Activated CD4-positive, alpha-beta T cell treated with anti-CD3 and anti-CD28 coated beads for 1 hour (primary cell): ENCODE data around the gene GGTLC2.
"Not testable (repeated sequence)": the region's sequence is repeated elsewhere in the genome, so short reads cannot be mapped to it uniquely, and the experiment has no call there.

Experiments used
- DNase-seq: peaks from one replicate; pipeline ENCODE4 v3.0.0-alpha.2; 2020

Gene GGTLC2

DNA sequence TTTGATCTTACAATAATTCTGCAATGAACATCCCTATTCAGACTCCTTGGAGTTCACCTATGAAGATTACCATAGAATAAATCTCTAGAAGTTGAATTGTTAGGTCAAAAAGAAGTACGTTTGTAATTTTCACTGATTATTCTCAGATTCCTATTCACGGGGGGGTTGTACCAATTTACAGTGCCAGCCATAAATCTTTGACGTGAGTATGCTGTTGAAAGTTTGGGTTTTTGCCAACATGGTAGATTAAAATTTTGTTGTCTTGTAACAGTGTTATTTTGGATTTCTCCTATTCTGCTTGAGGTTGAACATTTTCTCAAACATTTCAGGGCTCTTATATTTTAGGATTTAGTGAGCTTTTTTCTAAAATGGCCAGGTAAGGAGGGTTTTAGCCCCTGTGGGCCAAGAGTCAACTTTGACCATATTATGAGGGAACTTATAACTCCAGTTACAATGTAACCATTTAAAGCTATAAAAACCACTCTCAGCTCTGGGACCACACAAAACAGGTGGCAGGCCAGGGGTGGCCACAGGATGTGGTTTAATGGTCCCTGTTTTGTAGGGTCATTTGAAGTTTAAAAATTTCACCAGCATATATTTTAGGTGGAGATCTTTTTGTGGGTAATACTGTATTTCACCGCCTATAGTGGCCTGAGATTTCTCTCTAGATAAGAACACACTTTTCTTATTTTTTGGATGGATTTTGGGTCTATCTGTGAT is 25.8 kb downstream of the GGTLC2 start:
- no peak for DNase-seq

DNA sequence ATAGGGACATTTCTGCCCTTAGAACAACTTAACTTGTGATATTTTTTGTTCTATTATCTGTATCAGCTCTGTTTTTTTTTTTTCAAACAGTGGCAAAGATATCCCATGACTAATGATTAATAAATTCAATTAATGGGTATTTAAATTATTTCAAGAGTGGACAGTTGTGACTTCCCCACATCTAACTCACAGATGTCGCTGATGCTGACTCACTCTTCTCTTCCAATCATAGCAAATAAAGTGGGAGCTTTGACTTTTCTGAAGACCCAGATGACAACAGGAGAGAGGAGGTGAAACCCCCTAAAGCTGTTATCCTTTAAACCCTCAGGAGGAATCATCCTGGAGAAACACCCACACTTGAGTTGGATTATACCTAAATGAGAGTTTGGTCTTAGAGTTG is 27.1 kb downstream of the GGTLC2 start:
- no peak for DNase-seq

DNA sequence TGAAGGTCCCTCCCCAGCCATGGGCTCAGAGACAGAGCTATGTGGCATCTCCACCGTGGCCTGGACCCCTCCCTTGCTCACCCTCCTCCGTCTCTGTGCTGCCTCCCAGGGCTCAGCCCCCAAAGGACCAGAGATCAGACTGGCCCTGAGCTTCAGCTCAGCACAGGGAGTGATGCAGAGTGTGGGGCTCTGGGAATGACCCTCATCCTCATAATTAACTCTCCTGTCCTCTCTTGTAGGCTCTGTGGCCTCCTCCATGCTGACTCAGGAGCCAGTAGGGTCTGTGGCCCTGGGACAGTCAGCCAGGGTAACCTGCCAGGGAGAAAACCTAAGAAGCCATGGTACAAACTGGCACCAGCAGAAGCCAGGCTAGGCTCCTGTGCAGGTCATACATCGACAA is 28.7 kb downstream of the GGTLC2 start:
- no peak for DNase-seq

DNA sequence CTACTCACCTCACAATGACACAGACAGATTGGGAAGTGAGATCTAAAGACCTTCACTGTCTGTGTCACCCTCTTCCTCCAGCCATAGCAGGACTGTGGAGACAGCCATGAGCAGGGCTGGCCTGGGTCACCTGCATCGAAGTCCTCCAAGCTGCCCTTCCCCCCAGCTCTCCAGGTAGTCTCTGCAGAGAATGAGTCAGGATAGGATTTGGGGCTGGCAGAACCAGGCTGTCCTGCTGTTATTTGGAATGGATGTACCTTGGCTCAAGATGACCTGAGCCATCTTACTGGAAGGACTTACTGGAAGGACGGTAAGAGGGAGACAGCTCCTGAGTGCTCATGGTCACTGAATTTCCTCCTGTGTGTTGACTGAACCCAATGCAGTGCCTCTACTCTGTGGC is 29.2 kb downstream of the GGTLC2 start:
- no peak for DNase-seq

DNA sequence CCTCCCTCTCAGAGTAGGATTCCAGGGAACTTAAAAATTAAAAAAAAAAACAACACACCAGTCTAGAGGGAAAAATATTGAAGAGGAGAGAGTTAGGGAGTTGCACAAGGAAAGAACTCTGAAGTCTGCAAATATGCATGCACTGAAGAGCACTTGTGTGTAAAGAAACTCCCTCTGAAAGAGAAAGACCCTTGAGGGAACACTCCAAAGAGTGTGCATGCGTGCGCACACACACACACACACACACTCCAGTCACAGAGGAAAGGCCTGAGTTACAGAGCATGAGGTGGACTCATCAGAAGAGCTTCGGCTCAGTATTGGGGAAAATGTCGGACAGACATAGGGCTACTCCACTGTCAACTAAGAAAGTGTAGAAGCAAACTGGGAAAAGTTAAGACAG is 30.1 kb downstream of the GGTLC2 start:
- no peak for DNase-seq

DNA sequence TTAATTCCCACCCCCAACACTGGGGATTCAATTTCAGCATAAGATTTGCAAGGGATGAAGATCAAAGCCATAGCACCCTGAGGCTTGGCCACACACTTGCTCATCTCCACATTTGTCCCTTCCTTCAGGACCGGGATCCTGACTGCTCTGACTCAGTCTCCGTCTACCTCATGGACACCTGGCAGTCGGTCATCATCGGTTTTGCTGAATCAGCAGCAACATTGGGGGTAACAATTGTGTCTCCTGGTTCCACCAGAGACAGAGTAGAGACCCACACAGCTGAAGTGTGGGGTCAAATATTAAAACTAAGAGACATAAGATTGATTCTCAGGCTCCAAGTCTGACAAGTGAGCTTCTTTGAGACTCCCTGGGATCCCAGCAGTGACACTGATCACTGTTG is 34.6 kb downstream of the GGTLC2 start:
- DNase-seq = no peak

DNA sequence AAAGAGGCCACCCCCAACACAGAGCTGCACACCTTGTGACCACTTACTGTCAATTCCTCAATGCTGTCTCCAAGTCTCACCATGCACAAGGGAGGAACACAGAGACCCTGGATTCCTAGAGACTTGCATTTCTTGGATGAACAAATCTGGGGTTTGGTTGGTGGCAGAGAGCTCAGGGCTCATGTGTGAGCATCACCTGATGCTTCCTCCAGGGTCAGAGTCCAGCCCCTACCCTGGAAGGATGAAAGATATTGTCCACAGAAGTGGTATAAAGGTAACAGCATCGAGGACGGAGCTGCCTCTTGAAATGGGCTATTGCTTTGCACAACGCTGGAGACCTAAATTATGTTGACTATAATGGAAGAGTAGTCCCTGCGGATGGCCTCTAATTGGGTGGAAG is 36.0 kb downstream of the GGTLC2 start:
- DNase-seq = no peak

DNA sequence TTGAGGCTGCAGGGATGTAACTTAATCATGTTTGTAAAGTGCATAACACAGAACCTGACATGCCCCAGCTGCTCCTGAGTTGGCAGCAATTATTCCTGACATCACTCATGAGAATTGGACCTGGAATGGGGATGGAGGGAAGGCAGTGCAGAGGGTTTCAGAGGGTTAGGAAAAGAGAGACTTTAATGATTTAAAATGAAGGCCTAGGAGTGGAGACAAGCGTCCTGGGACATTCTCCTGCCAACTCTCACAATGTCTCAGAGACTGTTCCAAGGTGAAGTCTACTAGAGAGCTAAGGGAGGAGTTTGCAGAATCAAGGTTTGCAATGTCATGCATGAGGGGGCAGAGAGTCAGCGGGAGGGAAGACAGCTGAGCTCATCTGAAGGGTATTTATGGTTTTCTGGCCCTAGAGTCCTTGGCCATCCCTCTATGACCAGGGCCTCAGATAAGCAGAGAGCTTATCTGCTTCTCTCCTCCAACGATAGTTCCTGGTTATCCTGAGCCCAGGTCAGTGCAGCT is 36.9 kb downstream of the GGTLC2 start:
- DNase-seq = no peak

DNA sequence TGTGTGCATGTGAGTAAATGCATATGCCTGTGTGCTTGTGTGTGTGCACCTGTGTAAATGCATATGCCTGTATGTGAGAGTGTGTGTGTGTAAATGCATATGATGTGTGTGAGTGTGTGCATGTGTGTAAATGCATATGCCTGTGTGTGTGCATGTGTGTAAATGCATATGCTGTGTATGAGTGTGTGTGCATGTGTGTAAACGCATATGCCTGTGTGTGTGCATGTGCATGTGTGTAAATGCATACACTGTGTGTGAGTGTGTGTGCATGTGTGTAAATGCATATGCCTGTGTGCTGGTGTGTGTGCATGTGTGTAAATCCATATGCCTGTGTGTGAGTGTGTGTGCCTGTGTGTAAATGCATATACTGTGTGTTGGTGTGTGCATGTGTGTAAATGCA is 37.8 kb downstream of the GGTLC2 start:
- DNase-seq = no peak

DNA sequence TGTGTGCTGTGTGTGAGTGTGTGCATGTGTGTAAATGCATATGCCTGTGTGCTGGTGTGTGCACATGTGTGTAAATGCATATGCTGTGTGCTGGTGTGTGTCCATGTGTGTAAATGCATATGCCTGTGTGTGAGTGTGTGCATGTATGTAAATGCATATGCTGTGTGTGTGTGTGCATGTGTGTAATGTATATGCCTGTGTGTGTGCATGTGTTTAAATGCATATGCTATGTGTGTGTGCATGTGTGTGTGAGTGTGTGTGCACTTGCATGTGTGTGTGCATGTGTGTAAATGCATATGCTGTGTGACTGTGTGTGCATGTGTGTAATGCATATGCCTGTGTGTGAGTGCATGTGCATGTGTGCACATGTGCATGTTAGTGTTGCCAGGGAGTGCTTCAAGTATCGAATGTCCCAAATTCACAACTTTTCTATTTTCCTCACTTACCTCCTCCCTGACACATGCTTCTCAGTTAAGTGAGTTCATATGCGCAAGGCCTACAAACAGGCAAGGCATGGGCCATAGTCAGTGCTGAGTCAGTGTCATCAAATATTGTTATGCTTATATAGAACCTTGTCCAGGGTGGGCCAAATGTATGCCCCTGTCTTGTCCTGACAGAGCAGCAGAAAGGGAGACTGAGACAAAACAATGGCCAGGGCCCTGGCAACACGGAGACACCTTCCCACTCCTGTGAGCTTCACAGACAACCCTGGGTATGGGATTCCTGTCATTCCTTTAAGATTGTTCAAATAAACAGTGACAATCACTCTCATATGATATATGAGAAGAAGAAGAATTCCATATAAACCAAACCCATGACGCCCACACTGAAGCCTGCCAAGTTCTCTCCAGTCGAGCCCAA is 38.6 kb downstream of the GGTLC2 start:
- DNase-seq = no peak

DNA sequence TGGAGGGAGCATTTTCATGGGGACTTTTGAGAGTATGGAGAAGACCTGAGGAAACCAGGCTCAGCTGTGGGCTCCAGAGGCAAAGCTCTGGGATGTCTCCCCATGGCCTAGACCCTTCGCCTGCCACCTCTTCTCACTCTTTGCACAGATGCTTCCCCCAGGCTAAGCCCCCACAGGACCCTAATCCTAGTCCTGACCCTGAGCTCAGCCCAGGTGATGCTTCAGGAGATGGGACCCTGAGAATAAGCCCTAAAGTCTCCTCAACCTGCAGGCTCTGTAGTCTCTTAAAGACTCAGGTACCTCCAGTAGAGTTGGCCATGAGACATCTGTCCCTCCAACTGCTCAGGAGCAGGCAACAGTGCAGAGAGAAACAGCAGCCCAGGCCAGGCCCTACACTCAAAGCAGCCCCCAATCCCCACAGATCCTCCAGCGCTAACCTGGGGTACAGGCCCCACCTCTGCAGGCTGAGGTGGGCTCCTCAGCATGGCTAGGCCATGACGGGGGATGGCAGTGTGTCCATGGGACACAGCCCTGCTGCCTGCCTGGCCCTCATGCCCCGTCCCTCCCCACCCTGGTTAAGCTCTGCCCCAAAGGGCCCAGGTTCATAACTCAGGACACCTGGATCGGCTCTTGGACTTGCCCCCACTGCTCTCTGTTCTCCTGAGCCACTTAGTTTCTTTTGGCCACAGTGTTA is 39.4 kb downstream of the GGTLC2 start:
- DNase-seq = no peak

DNA sequence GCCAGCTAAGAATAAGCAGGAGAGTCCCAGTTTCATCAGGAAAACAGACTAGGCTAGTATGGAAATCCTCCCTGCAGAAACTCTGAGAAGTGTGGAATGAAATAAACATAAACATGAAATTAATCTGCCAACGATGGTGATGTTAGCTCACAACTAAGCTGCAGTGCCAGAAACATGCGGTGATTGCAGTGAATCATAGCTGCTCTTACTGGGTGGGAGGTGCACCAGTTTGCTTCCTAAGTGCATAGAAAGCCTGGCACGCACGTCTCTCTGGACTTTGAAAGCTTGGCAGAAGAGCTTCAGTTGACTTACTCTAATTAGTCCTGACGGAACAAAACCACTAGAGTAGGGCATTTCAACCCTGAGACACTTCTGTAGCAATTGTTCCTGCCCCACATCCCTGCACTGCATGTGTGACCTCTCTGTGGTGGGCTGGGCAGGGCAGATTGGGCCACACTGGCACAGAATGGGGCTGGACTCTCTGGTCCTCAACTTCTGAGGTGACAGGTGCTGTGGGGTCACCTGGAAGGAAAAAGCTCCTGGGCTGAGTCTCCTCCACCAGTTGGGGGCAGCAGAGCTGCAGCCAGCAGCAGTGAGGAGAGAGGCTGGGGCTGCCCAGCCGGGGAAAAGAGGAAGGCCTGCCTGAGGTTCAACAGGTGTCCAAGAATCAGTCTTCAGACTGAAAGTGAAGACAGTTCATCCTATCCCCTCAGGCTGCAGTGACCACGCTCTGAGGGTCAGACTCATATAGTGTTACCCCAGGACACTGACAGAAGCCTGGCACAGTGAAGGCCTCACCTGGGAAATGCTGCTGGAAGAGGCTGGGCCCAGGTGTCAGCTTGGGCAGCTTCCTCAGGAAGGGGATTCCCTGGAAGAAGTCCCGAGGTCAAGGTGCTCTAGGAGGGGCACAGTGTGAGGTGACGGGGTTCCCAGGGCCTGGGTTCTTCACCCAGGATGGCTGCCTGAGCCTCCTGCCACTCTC is 40.5 kb downstream of the GGTLC2 start:
- DNase-seq = no peak

DNA sequence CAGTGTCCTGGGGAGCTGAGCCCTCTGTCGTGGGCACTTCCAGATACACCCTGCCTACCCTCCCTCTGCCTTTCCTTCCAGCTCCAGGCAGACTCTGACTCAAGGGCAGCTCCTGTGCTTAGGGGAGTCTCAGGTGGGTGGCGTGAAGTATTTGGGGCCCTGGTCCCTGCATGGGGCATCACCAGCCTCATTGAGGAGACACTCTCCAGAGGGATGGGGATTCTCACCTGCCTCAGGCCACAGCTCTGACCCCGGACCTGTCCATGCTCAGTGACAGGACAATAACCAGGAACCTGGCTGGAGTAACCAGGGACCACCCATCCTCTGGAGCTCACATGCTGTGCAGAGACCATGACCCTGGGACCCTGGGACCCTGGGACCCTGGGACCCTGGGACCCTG is 41.2 kb downstream of the GGTLC2 start:
- DNase-seq = no peak

DNA sequence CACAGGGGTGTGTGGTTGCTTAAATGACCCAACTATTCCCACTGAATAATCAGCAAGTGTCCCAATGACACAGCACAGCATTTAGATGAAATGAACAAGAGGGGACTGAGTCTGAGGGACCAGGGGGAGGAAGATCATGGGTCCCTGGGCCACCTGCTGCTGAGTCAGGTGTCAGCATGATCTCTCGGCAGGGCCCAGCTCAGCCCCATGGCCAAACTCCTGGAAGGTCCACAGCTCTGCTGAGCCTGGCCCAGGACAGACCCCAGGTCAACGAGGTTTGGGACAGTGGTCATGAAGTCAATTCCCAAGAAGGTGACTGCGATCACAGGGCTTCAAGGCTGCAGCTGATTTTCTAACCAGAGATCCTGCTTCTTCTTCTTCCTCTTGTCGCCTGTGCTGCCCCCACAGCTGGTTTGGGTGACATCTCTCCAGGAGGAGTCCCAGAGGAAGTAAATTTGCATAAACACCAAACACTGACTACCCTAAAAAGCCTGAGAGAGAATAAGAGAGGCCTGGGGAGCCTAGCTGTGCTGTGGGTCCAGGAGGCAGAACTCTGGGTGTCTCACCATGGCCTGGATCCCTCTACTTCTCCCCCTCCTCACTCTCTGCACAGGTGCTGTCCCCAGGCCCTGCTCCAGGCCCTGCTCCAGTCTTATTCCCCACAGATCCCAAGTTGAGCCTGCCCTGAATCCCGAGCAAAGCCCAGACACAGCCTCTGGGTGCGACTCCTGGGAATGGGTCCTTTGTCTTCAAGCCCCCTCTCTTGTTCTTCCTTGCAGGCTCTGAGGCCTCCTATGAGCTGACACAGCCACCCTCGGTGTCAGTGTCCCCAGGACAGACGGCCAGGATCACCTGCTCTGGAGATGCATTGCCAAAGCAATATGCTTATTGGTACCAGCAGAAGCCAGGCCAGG is 42.0 kb downstream of the GGTLC2 start:
- not testable (repeated sequence) for DNase-seq

DNA sequence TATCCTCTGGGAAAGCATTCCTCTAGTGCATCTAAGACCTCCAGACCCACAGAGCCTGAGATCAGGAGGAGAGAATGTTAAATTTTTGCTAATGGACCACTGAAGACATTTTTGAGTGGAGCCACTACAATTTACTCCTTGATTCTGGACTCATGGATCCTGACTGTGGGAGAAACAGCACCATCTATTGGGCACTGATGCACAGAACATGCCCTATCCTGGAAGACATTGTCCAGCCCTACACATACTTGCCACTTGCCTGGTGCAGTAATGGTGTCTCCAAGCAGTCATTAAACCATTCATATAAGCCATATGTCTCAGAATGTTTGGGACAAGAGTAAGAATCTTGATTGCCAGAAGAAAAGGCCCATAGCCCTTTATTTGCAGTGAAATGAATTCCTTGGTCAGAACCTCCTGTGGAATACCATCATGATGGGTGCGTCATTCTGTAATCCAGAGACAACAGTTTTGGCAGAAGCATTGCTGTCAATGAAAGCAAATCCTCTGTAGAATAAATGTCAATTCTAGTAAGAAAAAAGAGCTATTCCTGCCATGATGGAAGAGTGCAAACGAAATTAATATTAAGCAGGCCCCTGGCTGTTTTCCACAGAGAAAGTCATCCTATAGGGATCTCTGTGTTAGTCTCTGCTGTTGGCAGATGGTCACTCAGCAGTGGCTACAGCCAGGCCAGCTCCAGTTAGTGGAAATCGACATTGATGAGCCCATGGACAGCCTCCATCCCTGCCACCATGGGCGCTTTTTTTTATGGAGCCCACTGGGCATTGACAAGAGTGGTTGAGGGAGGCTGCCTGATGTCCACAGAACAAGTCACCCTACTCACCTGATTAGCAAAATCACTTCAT is 43.5 kb downstream of the GGTLC2 start:
- no peak for DNase-seq

DNA sequence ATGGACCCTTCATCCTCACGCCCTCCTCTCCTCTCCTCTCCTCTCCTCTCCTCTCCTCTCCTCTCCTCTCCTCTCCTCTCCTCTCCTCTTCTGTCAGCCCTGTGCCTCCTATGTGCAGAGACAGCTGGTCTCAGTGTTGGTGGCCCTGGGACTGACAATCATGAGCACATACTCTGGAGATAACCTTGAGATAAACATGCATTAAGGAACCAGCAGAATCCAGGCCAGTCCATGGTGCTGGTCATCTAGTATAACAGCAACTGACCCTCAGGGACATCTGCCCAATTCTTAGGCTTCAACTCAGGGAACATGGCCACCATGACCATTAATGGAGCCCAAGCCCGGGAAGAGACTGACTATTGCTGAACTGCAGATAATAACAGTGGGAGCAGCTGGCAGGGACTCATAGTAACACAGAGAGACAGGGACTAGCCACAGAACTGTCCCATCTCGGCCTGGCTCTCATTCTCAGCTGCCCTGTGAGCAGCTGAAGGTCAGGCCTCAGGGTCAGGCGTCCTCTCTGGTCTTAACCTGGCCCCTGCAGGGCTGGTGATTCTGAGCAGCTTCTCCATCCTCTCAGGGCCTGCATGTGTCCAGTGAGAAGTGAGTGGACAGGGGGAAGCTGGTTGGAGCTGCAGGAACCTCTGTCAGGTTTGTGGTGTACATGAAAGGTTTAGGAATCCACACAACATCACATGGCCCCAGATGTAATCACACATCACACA is 45.4 kb downstream of the GGTLC2 start:
- no peak for DNase-seq

DNA sequence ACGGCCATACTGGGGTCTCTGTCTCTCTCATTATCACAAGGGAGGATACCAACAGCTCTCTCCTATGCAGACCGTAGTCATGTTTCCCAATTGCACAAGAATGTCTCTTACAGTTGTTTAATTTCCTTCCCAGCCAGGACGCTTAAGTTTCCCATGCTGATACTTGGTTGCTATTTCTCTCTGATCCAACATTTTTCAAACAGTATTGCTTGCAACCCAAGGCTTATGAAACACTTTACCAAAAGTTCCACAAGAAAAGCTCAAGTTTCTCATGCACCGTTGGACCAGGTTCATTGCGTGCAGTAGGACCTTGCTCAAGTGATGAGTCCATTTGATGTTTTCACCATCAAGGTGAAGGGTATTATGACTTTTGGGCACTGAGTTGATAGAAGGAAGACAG is 46.6 kb downstream of the GGTLC2 start:
- DNase-seq = no peak

DNA sequence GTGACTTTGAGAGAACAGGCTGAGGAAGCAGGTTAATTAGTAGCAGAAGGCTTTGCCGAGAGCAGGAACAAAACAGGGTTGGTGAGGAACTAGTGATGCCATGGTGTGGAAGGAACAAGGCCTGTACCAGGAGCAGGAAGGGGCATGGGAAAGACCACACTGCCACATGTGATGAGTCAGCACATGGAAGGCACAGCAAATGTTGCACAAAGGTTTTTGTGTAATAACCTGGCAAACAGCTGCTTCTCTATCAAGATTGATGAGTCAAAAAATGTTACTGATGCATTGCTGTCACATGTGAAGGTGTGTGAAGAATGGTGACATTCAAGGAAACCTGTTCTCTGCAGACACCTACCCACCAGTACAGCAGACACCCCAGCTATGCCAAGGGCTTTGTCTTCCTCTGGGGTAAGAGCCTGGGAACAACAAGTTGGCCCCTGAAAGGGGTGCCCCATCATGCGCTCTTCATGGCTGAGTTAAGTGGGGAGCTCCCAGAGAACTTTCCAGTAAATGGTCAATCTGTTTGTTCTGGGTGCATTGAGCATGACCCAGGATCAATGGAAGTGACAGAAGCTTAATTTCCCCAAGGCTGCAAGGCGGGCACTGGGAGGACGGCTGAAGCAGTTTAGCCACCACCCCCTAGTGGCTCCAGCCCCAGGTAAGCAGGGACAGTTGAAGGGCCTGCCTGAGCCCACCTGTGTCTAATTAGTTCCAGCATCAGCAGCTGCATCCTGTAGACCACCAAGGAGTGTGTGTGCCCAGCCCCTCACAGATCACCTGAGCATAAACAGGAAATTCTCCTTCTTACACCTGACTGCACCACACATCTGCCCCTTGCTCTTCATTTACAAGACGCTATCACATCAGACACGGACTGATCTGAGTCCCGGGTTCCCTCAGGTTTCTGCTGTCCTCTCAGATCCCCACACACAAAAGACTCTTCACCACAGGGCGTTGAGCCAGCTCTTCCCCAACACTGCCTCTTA is 47.6 kb downstream of the GGTLC2 start:
- no peak for DNase-seq
